NAMALWA (cell line): ENCODE results near the gene CACNA1S.

ENCODE experiments used
- DNase-seq: peaks from one replicate; pipeline ENCODE4 v3.0.0-alpha.2; 2015; ENCODE audit warnings: low spot score

CACNA1S gene

GRCh38 chr1:201093962-201094361 is 18.3 kb downstream of the CACNA1S start:
- DNase-seq, result no peak

GRCh38 chr1:201093561-201093960 is 18.7 kb downstream of the CACNA1S start:
- no peak for DNase-seq

GRCh38 chr1:201092738-201093137 is 19.5 kb downstream of the CACNA1S start:
- DNase-seq, result no peak

GRCh38 chr1:201091256-201091655 is 21.0 kb downstream of the CACNA1S start:
- no peak for DNase-seq

- DNase-seq, result no peak
Observed at GRCh38 chr1:201090541-201090940, 21.7 kb downstream of the CACNA1S start.

GRCh38 chr1:201089596-201089995 is 22.6 kb downstream of the CACNA1S start:
- no peak for DNase-seq

- no peak for DNase-seq
Observed at GRCh38 chr1:201088901-201089525, 23.2 kb downstream of the CACNA1S start.

GRCh38 chr1:201088395-201088794 is 23.8 kb downstream of the CACNA1S start:
- DNase-seq, result no peak

GRCh38 chr1:201085902-201086735 is 26.1 kb downstream of the CACNA1S start:
- peak; percentile 46 for DNase-seq

GRCh38 chr1:201084295-201084694 is 27.9 kb downstream of the CACNA1S start:
- DNase-seq, result no peak

GRCh38 chr1:201083741-201084140 is 28.5 kb downstream of the CACNA1S start:
- no peak for DNase-seq

- peak; percentile 36 for DNase-seq
Observed at GRCh38 chr1:201080135-201080534, 32.1 kb downstream of the CACNA1S start.

- DNase-seq, result no peak
Observed at GRCh38 chr1:201077736-201078135, 34.5 kb downstream of the CACNA1S start.

GRCh38 chr1:201077116-201077515 is 35.1 kb downstream of the CACNA1S start:
- DNase-seq, result no peak

GRCh38 chr1:201076092-201076491 is 36.1 kb downstream of the CACNA1S start:
- DNase-seq, result no peak

- no peak for DNase-seq
Observed at GRCh38 chr1:201074018-201074417, 38.2 kb downstream of the CACNA1S start.

GRCh38 chr1:201072922-201073321 is 39.3 kb downstream of the CACNA1S start:
- DNase-seq, result no peak

- DNase-seq, result no peak
Observed at GRCh38 chr1:201072149-201072548, 40.1 kb downstream of the CACNA1S start.

GRCh38 chr1:201069636-201070035 is 42.6 kb downstream of the CACNA1S start:
- no peak for DNase-seq

- no peak for DNase-seq
Observed at GRCh38 chr1:201068976-201069375, 43.2 kb downstream of the CACNA1S start.

GRCh38 chr1:201066986-201067385 is 45.2 kb downstream of the CACNA1S start:
- DNase-seq, result no peak

- no peak for DNase-seq
Observed at GRCh38 chr1:201065686-201066085, 46.5 kb downstream of the CACNA1S start.

GRCh38 chr1:201064806-201065205 is 47.4 kb downstream of the CACNA1S start:
- DNase-seq, result no peak

GRCh38 chr1:201063145-201063544 is 49.1 kb downstream of the CACNA1S start:
- DNase-seq, result no peak
